DMS153 (cell line): Measurements from ENCODE around the gene AP3S2.
"Not testable (repeated sequence)": the region's sequence is repeated elsewhere in the genome, so short reads cannot be mapped to it uniquely, and the experiment has no call there.

ENCODE experiments used
- DNase-seq: peaks from one replicate; lab custom pipeline; 2025; lab: John Stamatoyannopoulos, UW

Gene AP3S2

DNA sequence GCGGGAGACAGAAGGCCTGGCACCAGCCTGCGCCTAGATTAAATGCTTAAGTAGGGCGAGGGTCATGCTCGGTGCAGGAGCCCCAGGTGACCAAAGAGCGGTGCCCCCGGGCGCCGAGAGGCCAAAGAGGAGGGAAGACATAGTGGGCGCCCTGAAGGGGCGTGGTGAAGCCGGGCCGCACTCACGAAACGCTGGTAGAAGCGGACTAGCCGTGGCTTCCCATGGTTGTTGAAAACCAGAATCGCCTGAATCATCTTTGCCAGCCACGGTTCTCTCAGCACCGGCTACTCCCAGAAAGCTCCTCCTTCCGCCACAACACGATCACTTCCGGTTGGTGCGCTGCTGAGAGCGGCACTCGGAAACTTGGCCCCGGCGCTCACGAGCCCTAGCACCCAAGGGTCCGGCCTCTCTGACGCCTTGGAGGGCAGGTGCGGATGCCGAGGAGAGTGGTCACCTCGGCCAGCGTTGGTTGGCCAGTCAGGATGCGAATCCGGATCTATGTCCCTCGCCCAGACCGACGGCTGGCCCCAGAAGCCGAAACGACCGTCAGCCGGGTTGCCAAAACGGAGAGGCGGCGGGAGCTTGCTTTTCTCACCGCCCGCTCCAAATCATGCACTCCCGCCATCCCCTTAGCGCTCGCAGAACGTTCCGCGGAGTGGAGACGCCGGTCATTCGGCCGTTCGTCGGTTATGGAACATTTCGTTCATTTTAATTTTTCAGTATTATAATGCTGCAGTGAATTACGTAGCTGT is at the start of gene AP3S2:
Gene AP3S2, minus strand, starts transcription at position 299 of the 752 bp plus-strand sequence. Its CDS starts 45 bp downstream, at position 254.
- peak; percentile 73 for DNase-seq

DNA sequence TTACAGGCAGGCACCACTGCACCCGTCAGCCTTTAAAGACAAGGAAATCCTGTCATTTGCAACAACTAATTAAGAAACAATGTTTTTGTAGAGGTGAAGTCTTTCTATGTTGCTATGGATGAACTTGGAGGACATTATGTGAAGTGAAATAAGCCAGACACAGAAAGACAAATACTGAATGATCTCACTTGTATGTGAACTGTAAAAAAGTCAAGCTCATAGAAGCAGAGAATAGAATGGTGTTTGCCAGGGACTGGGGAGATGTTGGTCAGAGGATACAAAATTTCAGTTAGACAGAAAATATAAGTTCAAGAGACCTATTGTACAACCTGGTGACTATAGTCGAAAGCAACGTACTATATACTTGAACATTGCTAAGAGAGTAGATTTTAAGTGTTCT is 46.1 kb upstream of the AP3S2 start:
- no peak for DNase-seq

GRCh38 chr15:89939377-89939776 is 45.6 kb upstream of the AP3S2 start:
- DNase-seq: not testable (repeated sequence)

DNA sequence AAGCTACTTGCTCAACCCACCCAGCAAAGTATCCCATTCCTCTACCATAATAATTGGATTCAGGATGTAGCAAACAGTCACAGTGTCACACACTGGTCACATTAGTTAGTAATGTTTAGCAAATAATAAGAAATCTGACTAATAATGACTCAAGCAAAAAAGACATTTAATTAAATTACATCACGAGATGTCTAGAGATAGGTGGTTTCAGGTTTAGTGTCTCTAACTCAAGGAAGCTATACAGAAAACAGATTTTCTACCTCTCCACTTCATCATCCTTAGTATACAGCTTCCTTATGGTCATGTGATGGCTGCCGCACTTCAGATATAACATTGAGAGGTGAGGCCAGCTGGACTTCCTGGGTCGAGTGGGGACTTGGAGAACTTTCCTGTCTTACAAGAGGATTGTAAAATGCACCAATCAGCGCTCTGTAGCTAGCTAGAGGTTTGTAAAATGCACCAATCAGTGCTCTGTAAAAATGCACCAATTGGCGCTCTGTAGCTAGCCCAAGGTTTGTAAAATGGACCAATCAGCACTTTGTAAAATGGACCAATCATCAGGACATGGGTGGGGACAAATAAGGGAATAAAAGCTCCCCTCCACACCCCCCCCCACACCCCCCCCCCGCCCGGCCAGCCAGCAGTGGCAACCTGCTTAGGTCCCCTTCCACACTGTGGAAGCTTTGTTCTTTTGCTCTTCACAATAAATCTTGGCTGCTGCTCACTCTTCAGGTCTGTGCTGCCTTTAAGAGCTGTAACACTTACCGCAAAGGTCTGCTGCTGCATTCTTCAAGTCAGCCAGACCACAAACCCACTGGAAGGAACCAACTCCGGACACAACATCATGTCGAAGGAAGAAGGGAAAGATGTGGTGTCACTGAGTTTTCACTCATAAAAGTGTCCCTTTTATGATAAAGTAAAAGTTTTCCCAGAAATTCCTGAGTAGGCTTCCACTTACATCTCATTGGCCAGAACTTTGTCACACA is 43.9 kb upstream of the AP3S2 start:
- no peak for DNase-seq

- DNase-seq: no peak
Observed at GRCh38 chr15:89936786-89937265, 43.0 kb upstream of the AP3S2 start.

DNA sequence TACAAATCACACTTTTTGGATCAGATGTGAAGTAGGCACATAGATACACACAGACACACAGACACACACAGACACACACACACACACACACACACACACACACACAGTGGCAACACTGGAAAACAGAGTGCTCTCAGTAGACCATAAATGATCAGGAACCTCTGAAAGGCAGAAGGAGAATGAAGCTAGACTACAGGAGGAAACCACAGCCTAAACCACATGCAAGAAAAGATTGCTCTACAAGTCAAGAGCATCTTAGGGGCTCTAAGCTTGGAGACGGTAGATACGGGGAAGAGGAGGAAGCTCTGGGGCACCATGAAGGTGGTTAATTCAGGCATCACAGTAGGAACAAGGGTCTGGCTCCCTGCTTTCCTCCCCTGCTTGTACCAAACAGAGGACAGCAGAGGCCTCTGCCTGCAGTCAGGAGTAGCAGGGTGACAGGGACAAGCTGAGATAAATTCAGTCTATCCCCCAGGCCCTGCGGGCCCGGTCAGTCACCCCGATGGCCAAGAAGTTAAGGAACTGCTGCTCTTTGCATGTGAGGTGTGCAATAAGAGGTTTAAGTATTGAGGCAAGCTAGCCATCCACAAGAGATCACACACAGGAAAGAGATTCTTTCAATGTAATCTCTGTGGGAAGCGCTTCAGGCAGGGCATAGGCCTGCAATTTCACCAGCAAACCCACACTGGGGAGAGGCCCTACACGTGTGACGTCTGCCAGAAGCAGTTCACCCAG is 42.4 kb upstream of the AP3S2 start:
- DNase-seq: no peak

- DNase-seq: no peak
Observed at GRCh38 chr15:89932880-89933279, 39.1 kb upstream of the AP3S2 start.

DNA sequence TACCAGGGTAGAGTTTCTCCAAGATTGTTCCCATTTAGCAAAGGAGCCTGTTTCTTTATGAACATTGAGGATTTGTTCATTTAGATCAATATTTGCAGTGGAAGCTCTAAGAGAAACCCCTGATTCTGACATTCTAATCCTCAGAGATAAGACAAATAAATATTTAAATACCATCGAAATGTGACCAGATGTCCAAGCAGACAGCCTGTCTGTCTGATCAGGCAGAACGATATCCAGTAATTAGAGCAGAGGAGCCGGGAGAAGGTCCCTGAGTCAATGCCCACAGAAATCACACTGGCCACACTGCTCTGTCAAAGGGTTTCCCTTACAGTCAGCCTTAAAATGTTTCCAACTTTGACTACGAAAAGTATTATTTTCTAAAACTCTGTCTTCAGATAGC is 34.6 kb upstream of the AP3S2 start:
- DNase-seq: no peak

GRCh38 chr15:89926158-89926557 is 32.4 kb upstream of the AP3S2 start:
- DNase-seq: no peak

DNA sequence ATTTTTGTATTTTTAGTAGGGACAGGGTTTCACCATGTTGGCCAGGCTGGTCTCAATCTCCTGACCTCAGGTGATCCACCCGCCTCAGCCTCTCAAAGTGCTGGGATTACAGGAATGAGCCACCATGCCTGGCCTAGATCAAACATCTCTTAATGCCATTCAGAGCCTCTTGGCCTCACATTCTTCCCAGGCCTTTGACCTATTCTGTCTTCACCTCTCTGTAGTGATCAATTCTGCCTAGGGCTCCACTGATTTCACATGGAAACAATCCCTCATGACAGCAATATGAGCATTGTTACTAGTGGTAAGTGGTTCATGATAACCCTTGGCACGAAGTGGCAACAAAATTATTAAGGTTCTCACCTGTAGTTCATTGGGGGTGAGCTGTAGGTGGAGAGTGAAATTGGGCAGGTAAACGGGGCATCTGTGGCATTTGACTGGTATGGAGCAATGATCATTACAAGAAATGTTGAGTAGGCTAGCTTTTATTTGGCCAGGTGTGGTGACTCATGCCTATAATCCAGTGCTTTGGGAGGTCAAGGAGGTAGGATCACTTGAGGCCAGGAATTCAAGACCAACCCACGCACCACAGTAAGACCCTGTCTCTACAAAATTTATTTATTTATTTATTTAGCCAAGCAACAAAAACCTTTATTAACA is 23.8 kb upstream of the AP3S2 start:
- DNase-seq: no peak

DNA sequence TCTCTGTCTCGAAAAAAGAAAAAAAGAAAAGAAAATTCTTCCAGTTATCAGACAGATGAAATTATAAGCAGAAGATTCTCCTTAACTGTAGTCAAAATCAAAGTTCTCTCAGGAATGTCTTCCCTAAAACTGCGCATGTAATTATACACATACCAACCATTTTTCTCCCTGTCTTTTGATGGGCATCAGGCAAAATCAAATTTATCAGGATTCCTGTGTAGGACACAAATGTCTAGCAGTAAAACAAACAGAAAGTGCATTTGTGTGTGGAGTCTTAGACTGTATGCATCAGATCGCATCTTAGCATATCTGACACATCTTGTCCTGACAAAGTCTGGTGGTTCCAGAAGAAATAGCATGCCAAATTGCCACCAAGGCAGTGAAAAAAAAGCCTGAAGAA is 22.9 kb upstream of the AP3S2 start:
- DNase-seq: no peak

DNA sequence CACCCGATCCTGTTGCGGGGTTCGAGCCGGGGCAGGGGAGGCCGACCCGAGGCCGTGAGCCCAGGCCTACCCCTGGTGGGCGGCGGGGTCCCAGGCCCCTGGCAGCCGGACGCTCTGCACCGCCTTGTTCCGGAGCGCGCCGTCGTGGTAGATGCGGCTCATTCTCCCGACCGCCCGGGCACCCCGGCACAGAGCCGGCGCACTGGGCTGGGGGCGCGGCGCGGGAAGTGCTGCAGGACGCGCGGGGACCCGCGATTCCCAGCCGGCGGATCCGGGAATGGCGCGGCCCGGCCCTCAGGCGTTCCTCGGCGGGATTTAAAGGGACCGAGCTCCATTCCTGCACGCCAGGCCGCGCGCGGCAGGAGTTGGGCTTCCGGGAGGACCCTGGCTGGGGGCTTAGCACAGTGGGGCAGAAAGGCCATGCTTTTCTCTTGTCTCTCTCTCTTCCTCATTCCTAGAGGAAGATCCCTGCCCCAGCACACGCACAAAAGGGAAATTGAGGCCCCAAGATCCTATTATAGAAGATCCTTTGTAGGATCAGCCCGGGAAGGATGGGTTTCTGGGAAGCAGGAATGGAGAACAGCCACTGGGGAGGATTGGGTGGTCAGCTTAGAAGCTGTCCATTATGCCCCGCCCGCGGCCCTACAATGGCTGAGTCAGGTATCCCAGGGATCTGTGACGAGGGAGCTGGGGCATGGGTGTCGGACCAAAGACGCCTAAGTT is 19.0 kb upstream of the AP3S2 start, which contains the start of gene ARPIN:
Gene ARPIN, minus strand, starts transcription at position 279 of the 723 bp plus-strand sequence. Its CDS starts 117 bp downstream, at position 162.
- no peak for DNase-seq

GRCh38 chr15:89912145-89912673 is 18.4 kb upstream of the AP3S2 start:
- no peak for DNase-seq

DNA sequence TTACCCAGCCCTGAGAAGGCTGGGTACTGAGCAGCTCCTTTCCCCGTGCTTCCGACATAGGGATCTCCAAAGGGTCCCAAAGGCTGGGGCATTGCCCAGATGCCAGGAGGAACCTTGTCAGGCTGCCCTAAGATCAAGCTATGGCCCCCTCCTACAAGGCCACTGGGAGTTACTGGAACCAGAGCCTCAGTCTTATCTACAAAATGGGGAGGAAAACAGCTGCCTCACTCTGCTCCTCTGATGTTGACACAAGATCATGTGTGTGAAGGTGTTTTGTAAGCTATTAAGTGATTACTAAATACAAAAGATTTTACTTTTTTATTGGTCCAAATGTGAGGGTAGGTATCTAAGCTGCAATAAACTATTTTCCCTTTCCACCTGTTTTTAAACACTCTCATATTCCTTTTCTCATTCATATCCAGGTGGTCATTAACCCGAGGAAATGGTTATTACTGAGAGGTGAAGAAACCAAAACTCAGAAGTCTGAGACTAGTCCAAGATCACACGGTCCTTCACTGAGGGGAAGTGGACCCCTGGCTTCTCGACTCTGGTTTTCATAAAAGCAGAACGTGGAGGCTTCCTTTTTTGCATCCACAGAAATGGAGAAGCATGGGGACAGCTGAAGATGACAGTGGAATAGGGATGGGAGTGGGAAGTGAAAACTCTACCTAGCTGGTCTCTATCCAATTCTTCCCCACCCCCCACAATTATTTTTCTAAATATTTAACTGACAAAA is 17.3 kb upstream of the AP3S2 start:
- DNase-seq: no peak

DNA sequence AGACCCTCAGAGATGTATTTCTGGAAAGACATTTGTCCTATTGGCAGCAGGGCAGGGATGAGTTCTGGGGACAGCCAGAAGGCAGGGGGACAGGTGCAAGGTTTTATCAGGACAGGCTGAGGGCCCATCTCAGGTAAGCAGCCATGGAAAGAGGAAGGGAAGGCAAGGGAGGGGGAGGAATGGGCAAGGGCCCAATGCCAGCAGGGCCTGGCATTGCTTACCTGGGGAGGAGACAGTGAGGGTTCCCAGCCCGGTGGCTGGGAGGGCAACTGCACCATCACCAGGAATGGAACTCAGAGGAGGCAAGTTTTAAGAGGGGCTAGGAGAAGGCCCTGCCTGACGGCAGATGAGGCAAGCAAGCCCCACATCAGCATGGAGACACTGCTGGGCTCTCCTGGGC is 15.8 kb upstream of the AP3S2 start:
- no peak for DNase-seq

DNA sequence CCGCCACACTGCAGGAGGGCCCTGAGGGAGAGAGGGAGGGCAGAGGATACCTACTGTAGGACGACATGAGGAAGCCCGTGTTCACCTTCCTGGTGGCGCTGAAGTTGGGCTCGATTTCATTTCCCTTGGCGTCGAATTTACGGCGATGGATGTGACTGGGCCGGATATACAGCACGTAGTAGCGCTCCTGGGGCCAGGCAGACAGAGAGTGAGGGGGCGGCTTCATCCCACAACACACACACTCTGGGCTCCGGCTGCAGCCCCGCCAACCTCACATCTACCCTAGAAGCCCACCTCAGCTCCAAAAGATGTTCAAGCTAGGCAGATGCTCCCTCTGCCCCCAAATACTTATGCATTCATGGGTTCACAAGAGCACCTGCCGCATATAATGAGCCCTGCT is 14.4 kb upstream of the AP3S2 start:
- no peak for DNase-seq

GRCh38 chr15:89907289-89907688 is 13.5 kb upstream of the AP3S2 start:
- DNase-seq: no peak

DNA sequence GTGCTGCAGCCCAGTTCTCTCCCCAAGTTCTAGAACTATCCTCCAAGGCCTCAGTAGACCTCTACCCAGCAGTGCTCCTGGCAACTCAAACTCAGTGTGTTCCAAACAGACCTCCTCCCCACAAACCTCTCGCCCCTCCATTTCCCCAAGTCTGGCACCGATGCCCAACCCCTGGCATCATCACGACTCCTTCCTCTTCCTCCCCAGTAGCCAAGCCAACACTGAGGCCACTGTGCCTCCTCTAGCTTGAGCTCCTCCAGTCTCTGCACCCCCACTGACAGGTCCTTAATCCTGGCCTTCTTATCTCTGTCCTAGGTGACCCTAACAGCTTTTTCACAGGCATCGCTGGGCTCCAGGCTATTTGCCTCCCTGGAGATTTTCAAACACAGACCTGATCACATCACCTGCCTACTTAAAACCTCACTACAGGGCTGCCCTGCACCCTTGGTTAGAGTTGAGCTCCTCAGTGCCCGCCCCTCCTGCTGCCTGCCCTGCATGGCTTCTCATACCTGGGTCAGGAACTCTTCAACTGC is 12.1 kb upstream of the AP3S2 start:
- DNase-seq: no peak

GRCh38 chr15:89904519-89904918 is 10.7 kb upstream of the AP3S2 start:
- no peak for DNase-seq

DNA sequence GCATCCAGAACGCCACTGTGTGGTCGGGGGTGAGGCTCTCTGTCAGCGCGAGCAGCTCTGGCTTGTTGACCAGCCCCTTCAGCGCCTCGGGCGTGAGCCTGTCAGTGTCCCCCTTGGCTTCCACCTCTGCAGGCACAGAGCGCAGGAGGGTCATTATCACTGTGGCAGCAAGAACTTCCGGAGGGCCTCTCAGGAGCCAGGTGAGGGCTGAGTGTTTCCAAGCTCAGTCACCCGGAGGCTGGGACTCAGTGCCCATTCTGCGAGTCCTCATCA is 10.0 kb upstream of the AP3S2 start:
- no peak for DNase-seq
